HG02759 (cell line): ENCODE measurements around the gene ZNF300.
"Not testable (repeated sequence)": the region's sequence is repeated elsewhere in the genome, so short reads cannot be mapped to it uniquely, and the experiment has no call there.

ENCODE experiments used
- ATAC-seq: cut with Tn5 transposase; IDR thresholded peaks from one replicate; pipeline ENCODE4 v1.9.1; 2021; ENCODE audit warnings: mild to moderate bottlenecking, moderate library complexity; ENCODE audit not compliant: unreplicated experiment

Gene ZNF300

GRCh38 chr5:150846308-150846653 is 58.5 kb downstream of the ZNF300 start, which contains the start of gene IRGM:
TSS of gene IRGM (plus strand) at chr5:150846521. CDS start at chr5:150848124, 1,603 bp downstream.
- ATAC-seq = not testable (repeated sequence)

DNA sequence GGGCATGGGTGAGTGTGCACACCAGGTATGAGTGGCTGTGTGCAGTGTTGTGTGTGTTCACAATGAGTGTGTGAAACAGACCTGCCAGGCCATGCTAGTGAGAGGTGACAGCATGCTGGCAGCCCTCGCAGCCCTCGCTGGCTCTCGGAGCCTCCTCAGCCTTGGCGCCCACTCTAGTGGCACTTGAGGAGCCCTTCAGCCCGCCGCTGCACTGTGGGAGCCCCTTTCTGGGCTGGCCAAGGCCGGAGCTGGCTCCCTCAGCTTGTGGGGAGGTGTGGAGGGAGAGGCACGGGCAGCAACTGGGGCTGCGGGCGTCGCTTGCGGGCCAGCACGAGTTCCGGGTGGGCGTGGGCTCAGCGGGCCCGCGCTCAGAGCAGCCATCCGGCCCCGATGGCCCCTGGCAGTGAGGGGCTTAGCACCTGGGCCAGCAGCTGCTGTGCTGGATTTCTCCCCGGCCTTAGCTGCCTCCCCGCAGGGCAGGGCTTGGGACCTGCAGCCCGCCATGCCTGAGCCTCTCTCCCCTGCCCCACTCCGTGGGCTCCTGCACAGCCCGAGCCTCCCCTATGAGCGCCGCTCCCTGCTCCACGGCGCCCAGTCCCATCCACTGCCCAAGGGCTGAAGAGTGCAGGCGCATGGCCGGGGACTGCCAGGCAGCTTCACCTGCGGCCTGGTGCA is 59.5 kb downstream of the ZNF300 start:
- ATAC-seq = not testable (repeated sequence)
